B cell (primary cell): ENCODE results near the gene TWF2. TPM values are rescaled to one million over a fixed set of nuclear protein-coding genes. Genes with fewer than 3 reads are reported as not detected.

Source experiments
- ATAC-seq: fragments of 200-7000 bp; cut with Tn5 transposase; one replicate; pipeline ENCODE4 v1.10.0; 2021; ENCODE audit warnings: low read depth, mild to moderate bottlenecking, moderate number of reproducible peaks, moderate library complexity
- CTCF ChIA-PET: fragments of 350-600 bp; sonication (Branson Sonifier 250); formaldehyde crosslinking; loops from one replicate; lab custom pipeline; 2021; ENCODE audit warnings: antibody characterized with exemption, inconsistent platforms; lab: Charles Lee
- POLR2A ChIA-PET: fragments of 350-600 bp; sonication (Branson Sonifier 250); formaldehyde crosslinking; loops from one replicate; lab custom pipeline; 2021; ENCODE audit warnings: antibody characterized with exemption; lab: Charles Lee
- DNase-seq: peaks from one replicate; pipeline ENCODE4 v3.0.0; 2013
- H2AFZ ChIP-seq: 2 replicates; pipeline ENCODE4 v1.6.1; 2012; ENCODE audit warnings: mild to moderate bottlenecking, low read depth, low read length; ENCODE audit not compliant: insufficient read depth, poor library complexity, severe bottlenecking
- H3K27ac ChIP-seq, 2 donors: 1 replicate in 1 of 2; 2 replicates in 1 of 2; pipeline ENCODE4 v1.5.1; 2012 to 2013; ENCODE audit warnings: low read length in 2 of 2, mild to moderate bottlenecking in 2 of 2, moderate library complexity in 1 of 2
- H3K27me3 ChIP-seq, 4 experiments: fragments of 200-600 bp in 1 of 4; sonication (generic) in 1 of 4; replicated peaks in 1 of 4; 1 replicate in 2 of 4; 2 replicates in 2 of 4; pipeline versions ENCODE4 v1.6.1 to v1.7.0; 2013 to 2016; ENCODE audit warnings: low read length in 3 of 4, mild to moderate bottlenecking in 2 of 4, mixed read lengths in 1 of 4, moderate library complexity in 1 of 4; ENCODE audit not compliant: insufficient read depth in 4 of 4, control insufficient read depth in 3 of 4; ENCODE audit errors: control extremely low read depth in 1 of 4
- H3K36me3 ChIP-seq, 2 experiments: replicated peaks in 1 of 2; 1 replicate in 1 of 2; 2 replicates in 1 of 2; pipeline versions ENCODE4 v1.6.1 to v1.7.1; 2013; ENCODE audit warnings: low read length in 1 of 2; ENCODE audit not compliant: insufficient read depth in 2 of 2, control insufficient read depth in 1 of 2; ENCODE audit errors: control extremely low read depth in 1 of 2, extremely low read depth in 1 of 2
- H3K4me1 ChIP-seq, 2 donors: fragments of 200-600 bp in 1 of 2; sonication (generic) in 1 of 2; 1 replicate in 1 of 2; 2 replicates in 1 of 2; pipeline versions ENCODE4 v1.5.1 to v1.6.1; 2013 to 2017; ENCODE audit warnings: low read length in 2 of 2; ENCODE audit not compliant: control insufficient read depth in 2 of 2, insufficient read depth in 2 of 2
- H3K4me2 ChIP-seq: replicated peaks from 2 replicates; pipeline ENCODE3; 2012; ENCODE audit warnings: mild to moderate bottlenecking, low read depth, low read length; ENCODE audit not compliant: poor library complexity, severe bottlenecking
- H3K4me3 ChIP-seq, 5 experiments: fragments of 200-600 bp in 1 of 5; sonication (generic) in 1 of 5; 1 replicate in 3 of 5; 2 replicates in 2 of 5; pipeline versions ENCODE4 v1.5.1 to v1.7.0; 2011 to 2016; ENCODE audit warnings: low read length in 4 of 5, mild to moderate bottlenecking in 4 of 5, low read depth in 2 of 5, control low read depth in 1 of 5, moderate library complexity in 1 of 5; ENCODE audit not compliant: insufficient read depth in 1 of 5; ENCODE audit errors: control extremely low read depth in 1 of 5, extremely low read depth in 1 of 5
- H3K79me2 ChIP-seq: fragments of 200-600 bp; sonication (generic); one replicate; pipeline ENCODE4 v1.6.0; 2016; ENCODE audit warnings: low read length; ENCODE audit not compliant: control insufficient read depth, insufficient read depth
- H3K9ac ChIP-seq: fragments of 200-600 bp; sonication (generic); 2 replicates; pipeline ENCODE4 v1.6.1; 2017; ENCODE audit warnings: mild to moderate bottlenecking, low read length, moderate library complexity
- H3K9me3 ChIP-seq, 3 donors: one replicate each; pipeline versions ENCODE4 v1.6.1 to v1.7.1; 2013; ENCODE audit warnings: low read length in 2 of 3; ENCODE audit not compliant: control insufficient read depth in 2 of 3, insufficient read depth in 1 of 3; ENCODE audit errors: control extremely low read depth in 1 of 3
- H4K20me1 ChIP-seq: 2 replicates; pipeline ENCODE4 v1.6.0; 2012; ENCODE audit warnings: mild to moderate bottlenecking, low read length; ENCODE audit not compliant: insufficient read depth, control insufficient read depth, poor library complexity, severe bottlenecking
- H3K27ac Mint-ChIP-seq: one replicate; pipeline ENCODE4 v1.8.0; 2021; ENCODE audit warnings: mixed read lengths
- H3K27me3 Mint-ChIP-seq: one replicate; pipeline ENCODE4 v1.8.0; 2021; ENCODE audit warnings: mixed read lengths
- H3K4me1 Mint-ChIP-seq: one replicate; pipeline ENCODE4 v1.8.0; 2021; ENCODE audit warnings: mixed read lengths
- H3K4me3 Mint-ChIP-seq: one replicate; pipeline ENCODE4 v1.8.0; 2021; ENCODE audit warnings: mixed read lengths
- H3K9me3 Mint-ChIP-seq: one replicate; pipeline ENCODE4 v1.8.0; 2022; ENCODE audit warnings: mixed read lengths; ENCODE audit not compliant: insufficient read depth
- EZH2 ChIP-seq: IDR thresholded peaks from 2 replicates; pipeline ENCODE4 v1.6.1; 2012; ENCODE audit warnings: borderline replicate concordance, low read depth, mild to moderate bottlenecking, moderate library complexity, low read length; ENCODE audit not compliant: insufficient read depth, poor library complexity, severe bottlenecking
- WGBS: methylation state at CpG from one replicate; pipeline ENCODE4 v1.1.5; 2013; ENCODE audit warnings: missing lambda C conversion rate; ENCODE audit not compliant: insufficient coverage; 5-methylcytosine and 5-hydroxymethylcytosine counted together
- intact Hi-C: fragments of 100-400 bp; cut with micrococcal nuclease; formaldehyde crosslinking; loops from one replicate; pipeline ENCODE4 v1.10.0; 2022
- polyA plus RNA-seq: library from polyadenylated mRNA; depleted of rRNA; stranded (reverse); fragments of >200 nt; gene quantifications from 2 replicates; pipeline ENCODE4 v1.2.3, GENCODE V29; 2012
- total RNA-seq, 2 donors: library from RNA; stranded (reverse); fragments of 120-200 nt in 1 of 2; gene quantifications; 1 replicate in 1 of 2; 2 replicates in 1 of 2; pipeline versions ENCODE4 v1.2.3 to v1.2.4, GENCODE V29; 2013 to 2022
- TF ChIP-seq, protein P1 (sequence below): fragments of 200-600 bp; IDR thresholded peaks from one replicate; pipeline ENCODE4 v1.8.0; 2022; ENCODE audit warnings: antibody characterized with exemption, mild to moderate bottlenecking

Gene TWF2
- total and polyA plus RNA-seq, 2 donors (not counting 1 experiment from before 2014, with no cell fraction given): 60.3 to 88.2 TPM

- H3K4me1 ChIP-seq: peaks cover 42 to 55% of the 10 kb centered on the region in 2 donors
- H3K36me3 ChIP-seq: peaks cover 1 to 73% of the 10 kb centered on the region in 2 experiments
- ATAC-seq (no peak), DNase-seq (no peak)
- no peak overlapping the region for H3K4me3 ChIP-seq
- peaks cover 45% of the 10 kb centered on the region for H3K4me1 Mint-ChIP-seq
- H3K27me3 ChIP-seq: no peaks in the 10 kb centered on the region
- CTCF ChIA-PET: interaction anchor here (1.6 to 12.3 kb wide), 4 partner anchors 9 to 122 kb away, joined by 7 to 265 read pairs (median 92); partner anchors contain the start of genes GLYCTK, TLR9 and WDR82
- POLR2A ChIA-PET: interaction anchor here (0.9 kb wide), 1 partner anchor 9 kb away, joined by 3 read pairs; the partner anchor contains the start of gene TLR9
- H4K20me1 ChIP-seq: peaks cover 26% of the 10 kb centered on the region
- H3K9me3 ChIP-seq: no peaks in the 10 kb centered on the region
- H3K27me3 Mint-ChIP-seq: no peaks in the 10 kb centered on the region
- intact Hi-C loops: no loop called here
- H3K9ac ChIP-seq: no peak overlapping the region
- 48% methylated on average over 11 of the region's 13 CpGs for WGBS
- peak overlapping the region; percentile 71 for H3K27ac Mint-ChIP-seq
- TF ChIP-seq, protein P1, sequence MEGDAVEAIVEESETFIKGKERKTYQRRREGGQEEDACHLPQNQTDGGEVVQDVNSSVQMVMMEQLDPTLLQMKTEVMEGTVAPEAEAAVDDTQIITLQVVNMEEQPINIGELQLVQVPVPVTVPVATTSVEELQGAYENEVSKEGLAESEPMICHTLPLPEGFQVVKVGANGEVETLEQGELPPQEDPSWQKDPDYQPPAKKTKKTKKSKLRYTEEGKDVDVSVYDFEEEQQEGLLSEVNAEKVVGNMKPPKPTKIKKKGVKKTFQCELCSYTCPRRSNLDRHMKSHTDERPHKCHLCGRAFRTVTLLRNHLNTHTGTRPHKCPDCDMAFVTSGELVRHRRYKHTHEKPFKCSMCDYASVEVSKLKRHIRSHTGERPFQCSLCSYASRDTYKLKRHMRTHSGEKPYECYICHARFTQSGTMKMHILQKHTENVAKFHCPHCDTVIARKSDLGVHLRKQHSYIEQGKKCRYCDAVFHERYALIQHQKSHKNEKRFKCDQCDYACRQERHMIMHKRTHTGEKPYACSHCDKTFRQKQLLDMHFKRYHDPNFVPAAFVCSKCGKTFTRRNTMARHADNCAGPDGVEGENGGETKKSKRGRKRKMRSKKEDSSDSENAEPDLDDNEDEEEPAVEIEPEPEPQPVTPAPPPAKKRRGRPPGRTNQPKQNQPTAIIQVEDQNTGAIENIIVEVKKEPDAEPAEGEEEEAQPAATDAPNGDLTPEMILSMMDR: no peak
- TF ChIP-seq EZH2: no peak
- peaks cover 37% of the 10 kb centered on the region for H3K79me2 ChIP-seq
- peak overlapping the region; percentile 37 for H3K4me2 ChIP-seq
- H3K9me3 Mint-ChIP-seq: no peaks in the 10 kb centered on the region
- peak overlapping the region; percentile 14 to 27 for H3K27ac ChIP-seq
- H2AFZ ChIP-seq: no peak overlapping the region
- no peak overlapping the region for H3K4me3 Mint-ChIP-seq
Measured at GRCh38 chr3:52216585-52217408, 22.2 kb downstream of the TWF2 start.

GRCh38 chr3:52215351-52215750, 23.6 kb downstream of the TWF2 start:
- DNase-seq: no peak
- Mint-ChIP-seq H3K27ac (no peak overlapping the region), H3K27me3 (no peaks in the 10 kb centered on the region), H3K4me1 (peaks cover 34% of the 10 kb centered on the region), H3K4me3 (no peak overlapping the region), H3K9me3 (no peaks in the 10 kb centered on the region)
- POLR2A ChIA-PET: no interaction called here
- H3K4me1 ChIP-seq: peaks cover 34 to 40% of the 10 kb centered on the region in 2 donors
- H3K9ac ChIP-seq: no peak overlapping the region
- peaks cover 13% of the 10 kb centered on the region for H4K20me1 ChIP-seq
- CTCF ChIA-PET: interaction anchor here (0.8 to 1.6 kb wide), 2 partner anchors 10 to 124 kb away, joined by 3 to 7 read pairs; partner anchors contain the start of gene TLR9
- TF ChIP-seq EZH2: no peak
- TF ChIP-seq, protein P1: no peak
- H3K36me3 ChIP-seq: peaks cover 1 to 74% of the 10 kb centered on the region in 2 experiments
- H3K27ac ChIP-seq: no peak overlapping the region
- no peak overlapping the region for H3K4me3 ChIP-seq
- intact Hi-C loops: no loop called here
- H3K79me2 ChIP-seq: peaks cover 23% of the 10 kb centered on the region
- 94% methylated on average over 5 of the region's 7 CpGs for WGBS
- H2AFZ ChIP-seq: no peak overlapping the region
- H3K9me3 ChIP-seq: no peaks in the 10 kb centered on the region
- no peak for ATAC-seq
- H3K4me2 ChIP-seq: no peak overlapping the region
- H3K27me3 ChIP-seq: no peaks in the 10 kb centered on the region
